Measurements from ENCODE around the gene ARMH2.

- TF ChIP-seq EP300 (IDR thresholded peaks at IDR 0.05) (no peak), POLR2A (IDR thresholded peaks at IDR 0.05) (no peak)
These were observed 23.2 kb upstream of the ARMH2 start for GRCh38 chr6:24821860-24822444.
